Measurements from ENCODE around the gene SZT2.

DNA sequence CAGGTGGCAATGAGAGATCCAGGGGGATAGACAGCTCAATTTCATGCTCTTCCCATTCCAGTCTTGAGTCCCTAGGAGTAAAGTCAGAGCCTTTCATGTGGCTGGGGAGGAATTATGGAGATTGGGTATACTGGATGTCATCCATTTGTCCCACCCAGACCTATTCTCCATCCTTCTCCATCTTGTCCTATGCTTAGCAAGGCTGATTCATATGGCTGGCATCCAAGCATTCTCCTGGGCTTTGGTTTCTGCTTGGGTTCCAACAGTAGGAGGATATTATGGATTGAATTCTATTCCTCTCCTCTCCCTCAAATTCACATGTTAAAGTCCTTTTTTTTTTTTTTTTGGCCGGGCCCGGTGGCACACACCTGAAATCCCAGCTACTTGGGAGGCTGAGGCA, 34.8 kb upstream of the SZT2 start:
- TF ChIP-seq, protein P1, sequence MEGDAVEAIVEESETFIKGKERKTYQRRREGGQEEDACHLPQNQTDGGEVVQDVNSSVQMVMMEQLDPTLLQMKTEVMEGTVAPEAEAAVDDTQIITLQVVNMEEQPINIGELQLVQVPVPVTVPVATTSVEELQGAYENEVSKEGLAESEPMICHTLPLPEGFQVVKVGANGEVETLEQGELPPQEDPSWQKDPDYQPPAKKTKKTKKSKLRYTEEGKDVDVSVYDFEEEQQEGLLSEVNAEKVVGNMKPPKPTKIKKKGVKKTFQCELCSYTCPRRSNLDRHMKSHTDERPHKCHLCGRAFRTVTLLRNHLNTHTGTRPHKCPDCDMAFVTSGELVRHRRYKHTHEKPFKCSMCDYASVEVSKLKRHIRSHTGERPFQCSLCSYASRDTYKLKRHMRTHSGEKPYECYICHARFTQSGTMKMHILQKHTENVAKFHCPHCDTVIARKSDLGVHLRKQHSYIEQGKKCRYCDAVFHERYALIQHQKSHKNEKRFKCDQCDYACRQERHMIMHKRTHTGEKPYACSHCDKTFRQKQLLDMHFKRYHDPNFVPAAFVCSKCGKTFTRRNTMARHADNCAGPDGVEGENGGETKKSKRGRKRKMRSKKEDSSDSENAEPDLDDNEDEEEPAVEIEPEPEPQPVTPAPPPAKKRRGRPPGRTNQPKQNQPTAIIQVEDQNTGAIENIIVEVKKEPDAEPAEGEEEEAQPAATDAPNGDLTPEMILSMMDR (IDR thresholded peaks at IDR 0.05; ENCODE audit: low read depth, low read length, poor library complexity, severe bottlenecking): no peak
- TF ChIP-seq EZH2phosphoT487 (IDR thresholded peaks at IDR 0.05; ENCODE audit: borderline replicate concordance, low read length): no peak

Data from DOHH2 (cell line).